ENCODE results near the gene GNG13.

- no peak for TF ChIP-seq POLR2A (IDR thresholded peaks at IDR 0.05)
- TF ChIP-seq CTCF (IDR thresholded peaks at IDR 0.05): no peak
- no peak for TF ChIP-seq EP300 (IDR thresholded peaks at IDR 0.05)
- TF ChIP-seq POLR2AphosphoS5 (IDR thresholded peaks at IDR 0.05): no peak
These were observed 21.5 kb downstream of the GNG13 start for GRCh38 chr16:778909-779527.

All from stomach (tissue), 4 donors.